ENCODE measurements around the gene CAPG.
"Not testable (repeated sequence)": the region's sequence is repeated elsewhere in the genome, so short reads cannot be mapped to it uniquely, and the experiment has no call there.

CAPG gene

DNA sequence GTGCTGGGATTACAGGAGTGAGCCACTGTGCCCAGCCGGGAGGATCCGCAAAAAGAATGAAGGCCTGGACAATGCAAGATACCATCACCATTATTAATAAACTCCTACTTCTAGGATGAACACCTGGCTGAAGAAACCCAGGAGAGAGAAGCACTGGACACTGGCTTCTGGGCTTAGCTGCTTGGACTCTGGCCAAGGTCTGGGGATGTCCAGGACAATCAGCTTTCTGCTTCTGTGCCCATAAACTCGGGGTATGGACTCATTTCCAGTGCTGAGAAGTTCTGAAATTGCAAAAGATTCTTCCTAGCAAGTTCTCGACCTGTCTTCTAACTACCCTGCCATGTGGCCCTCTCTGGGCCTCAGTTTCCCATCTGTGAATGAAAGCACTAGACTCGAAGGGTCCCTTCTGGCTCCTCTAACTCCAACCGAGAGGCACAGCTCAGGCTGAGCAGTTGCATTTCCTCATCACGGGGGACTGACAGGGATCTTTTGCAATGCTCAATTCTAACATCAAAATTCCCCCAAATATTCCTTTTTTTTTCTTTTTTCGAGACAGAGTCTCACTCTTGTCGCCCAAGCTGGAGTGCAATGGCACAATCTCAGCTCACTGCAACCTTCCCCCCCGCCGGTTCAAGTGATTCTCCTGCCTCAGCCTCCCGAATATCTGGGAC lies 5.9 kb upstream of the CAPG start:
- Histone ChIP-seq H3K9me3 (ENCODE audit: low read length) (no peaks in the 10 kb centered on the region), H3K4me1 (ENCODE audit: insufficient read depth, low read length) (peaks cover 28% of the 10 kb centered on the region), H3K27me3 (ENCODE audit: control insufficient read depth in 1 of 2, insufficient read depth in 2 of 2, low read length in 2 of 2) (no peaks in the 10 kb centered on the region), H3K9ac (ENCODE audit: low read length) (no peak overlapping the region), H3K27ac (ENCODE audit: low read depth, low read length) (no peak overlapping the region), H3K36me3 (ENCODE audit: insufficient read depth, low read length) (no peaks in the 10 kb centered on the region), H3K4me3 (ENCODE audit: low read depth in 1 of 2, low read length in 2 of 2) (no peak overlapping the region)

DNA sequence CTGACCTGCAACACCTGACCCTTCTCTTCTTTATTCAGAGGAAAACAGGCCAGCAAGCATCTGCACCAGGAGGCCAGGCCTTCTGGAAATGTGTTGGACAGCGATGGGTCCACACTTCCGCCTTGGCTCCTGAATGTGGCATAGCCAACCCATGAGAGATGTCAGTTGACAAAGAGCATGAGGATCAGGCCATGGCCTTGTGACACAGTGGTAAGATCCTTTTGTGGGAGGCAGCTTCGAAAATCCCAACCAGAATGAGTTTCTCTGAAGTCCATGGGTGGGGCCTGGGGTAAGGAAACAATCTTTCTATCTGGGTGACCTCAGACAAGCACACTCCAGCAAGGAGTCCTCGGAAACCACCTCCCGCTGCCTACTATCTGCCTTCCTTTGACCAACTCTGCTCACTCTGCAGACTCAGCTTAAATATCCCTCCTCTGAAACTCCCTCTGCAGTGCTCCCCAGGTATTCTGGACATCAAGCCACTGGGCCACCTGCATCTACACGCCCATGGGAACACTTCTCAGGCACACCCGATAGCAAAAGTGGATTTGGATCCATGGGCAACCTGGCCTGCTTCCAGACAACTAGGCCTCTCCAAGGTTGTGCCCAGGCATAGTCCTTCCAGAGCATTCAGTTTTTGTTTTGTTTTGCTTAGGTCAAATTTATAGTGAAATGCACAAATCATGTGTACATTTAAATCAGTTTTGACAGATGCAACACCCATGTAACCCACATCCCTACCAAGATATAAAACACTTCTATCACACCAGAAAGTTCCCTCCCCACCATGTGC lies 4.8 kb upstream of the CAPG start:
- Histone ChIP-seq H3K4me3 (ENCODE audit: low read depth in 1 of 2, low read length in 2 of 2) (no peak overlapping the region), H3K9ac (ENCODE audit: low read length) (no peak overlapping the region), H3K36me3 (ENCODE audit: insufficient read depth, low read length) (no peaks in the 10 kb centered on the region), H3K4me1 (ENCODE audit: insufficient read depth, low read length) (peaks cover 23% of the 10 kb centered on the region), H3K27ac (ENCODE audit: low read depth, low read length) (no peak overlapping the region), H3K27me3 (ENCODE audit: control insufficient read depth in 1 of 2, insufficient read depth in 2 of 2, low read length in 2 of 2) (no peaks in the 10 kb centered on the region), H3K9me3 (ENCODE audit: low read length) (no peaks in the 10 kb centered on the region)

DNA sequence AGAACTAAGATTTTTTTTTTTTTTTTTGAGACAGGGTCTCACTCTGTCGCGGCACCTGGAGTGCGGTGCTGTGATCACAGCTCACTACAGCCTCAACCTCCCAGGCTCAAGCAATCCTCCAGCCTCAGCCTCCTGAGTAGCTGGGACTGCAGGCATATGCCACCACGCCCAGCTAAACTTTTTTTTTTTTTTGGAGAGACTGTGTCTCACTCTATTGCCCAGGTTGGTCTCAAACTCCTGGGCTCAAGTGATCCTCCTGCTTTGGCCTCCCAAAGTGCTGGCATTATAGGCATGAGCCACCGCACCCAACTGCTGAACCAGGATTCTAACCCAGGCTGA lies 4.2 kb upstream of the CAPG start:
- not testable (repeated sequence) for H3K36me3 ChIP-seq (ENCODE audit: insufficient read depth, low read length); H3K27me3 ChIP-seq (ENCODE audit: control insufficient read depth in 1 of 2, insufficient read depth in 2 of 2, low read length in 2 of 2); H3K27ac ChIP-seq (ENCODE audit: low read depth, low read length); H3K9me3 ChIP-seq (ENCODE audit: low read length)
- peak overlapping the region in 1 of 2 donors; percentile 68 for H3K4me3 ChIP-seq (ENCODE audit: low read depth in 1 of 2, low read length in 2 of 2)
- peaks cover 20% of the 10 kb centered on the region for H3K4me1 ChIP-seq (ENCODE audit: insufficient read depth, low read length)
- peak overlapping the region; percentile 22 for H3K9ac ChIP-seq (ENCODE audit: low read length)

DNA sequence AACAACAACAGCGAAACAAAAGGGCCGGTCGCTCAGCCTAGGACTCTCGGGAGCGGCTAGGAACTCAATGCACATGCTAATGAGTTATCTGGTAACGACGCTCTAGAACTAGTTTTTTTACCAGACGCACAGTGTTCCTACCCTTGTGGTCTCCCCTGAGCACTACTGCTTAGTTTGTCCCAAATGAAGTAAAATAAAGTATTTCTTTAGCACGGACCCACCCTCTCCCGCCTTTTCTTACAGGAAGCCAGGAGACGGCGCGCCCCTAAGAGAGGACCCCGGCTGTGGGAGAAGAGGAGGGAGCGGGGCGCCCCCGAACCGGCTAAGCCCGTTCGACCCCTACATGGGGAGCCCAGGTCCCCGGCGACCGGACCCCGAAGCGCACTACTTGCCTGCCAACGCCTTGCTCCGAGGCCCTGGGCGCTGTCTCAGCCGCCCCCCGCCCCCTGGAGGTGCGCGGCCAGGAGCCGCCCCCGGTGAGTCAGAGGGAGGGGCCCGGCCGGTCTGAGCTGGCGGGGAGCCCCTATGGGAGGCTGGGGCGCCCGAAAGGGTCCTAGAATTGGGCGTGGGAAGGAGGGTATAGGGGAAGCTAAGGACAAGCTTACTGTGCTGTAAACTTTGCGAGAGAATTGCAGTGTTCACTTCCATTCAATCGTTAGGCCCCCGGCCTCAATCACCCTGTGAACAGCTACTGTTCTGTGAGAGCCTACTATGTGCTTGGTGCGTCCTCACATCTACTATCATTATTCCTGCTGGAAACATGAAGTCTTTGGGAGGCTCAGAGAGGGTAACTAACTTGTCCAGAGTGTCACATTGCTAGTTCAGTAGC lies 3.6 kb upstream of the CAPG start:
- Histone ChIP-seq H3K9ac (ENCODE audit: low read length) (peak overlapping the region; percentile 25), H3K9me3 (ENCODE audit: low read length) (no peaks in the 10 kb centered on the region), H3K27ac (ENCODE audit: low read depth, low read length) (peak overlapping the region; percentile 38), H3K4me3 (ENCODE audit: low read depth in 1 of 2, low read length in 2 of 2) (peak overlapping the region; percentile 43 to 68), H3K36me3 (ENCODE audit: insufficient read depth, low read length) (no peaks in the 10 kb centered on the region), H3K27me3 (ENCODE audit: control insufficient read depth in 1 of 2, insufficient read depth in 2 of 2, low read length in 2 of 2) (no peaks in the 10 kb centered on the region), H3K4me1 (ENCODE audit: insufficient read depth, low read length) (peaks cover 20% of the 10 kb centered on the region)

DNA sequence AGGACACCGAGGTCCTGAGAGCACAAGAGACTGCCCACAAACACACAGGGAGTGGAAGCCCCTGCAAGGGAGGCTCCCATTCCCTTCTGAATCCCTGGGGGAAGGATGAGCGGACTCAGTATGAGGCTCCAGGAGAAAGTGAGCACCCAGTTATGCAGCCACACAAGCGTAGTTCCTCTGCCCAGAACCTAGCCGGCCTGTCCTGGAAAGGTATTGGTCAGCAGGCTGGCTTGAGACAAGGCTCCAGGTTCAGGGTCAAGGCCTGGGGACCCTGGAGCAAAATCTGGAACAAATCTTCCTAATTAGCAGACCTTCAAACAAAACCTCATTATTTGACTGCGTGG lies 1.2 kb upstream of the CAPG start:
- Histone ChIP-seq H3K27me3 (ENCODE audit: control insufficient read depth in 1 of 2, insufficient read depth in 2 of 2, low read length in 2 of 2) (no peaks in the 10 kb centered on the region), H3K9me3 (ENCODE audit: low read length) (no peaks in the 10 kb centered on the region), H3K27ac (ENCODE audit: low read depth, low read length) (no peak overlapping the region), H3K4me1 (ENCODE audit: insufficient read depth, low read length) (peaks cover 23% of the 10 kb centered on the region), H3K4me3 (ENCODE audit: low read depth in 1 of 2, low read length in 2 of 2) (no peak overlapping the region), H3K36me3 (ENCODE audit: insufficient read depth, low read length) (no peaks in the 10 kb centered on the region), H3K9ac (ENCODE audit: low read length) (no peak overlapping the region)

DNA sequence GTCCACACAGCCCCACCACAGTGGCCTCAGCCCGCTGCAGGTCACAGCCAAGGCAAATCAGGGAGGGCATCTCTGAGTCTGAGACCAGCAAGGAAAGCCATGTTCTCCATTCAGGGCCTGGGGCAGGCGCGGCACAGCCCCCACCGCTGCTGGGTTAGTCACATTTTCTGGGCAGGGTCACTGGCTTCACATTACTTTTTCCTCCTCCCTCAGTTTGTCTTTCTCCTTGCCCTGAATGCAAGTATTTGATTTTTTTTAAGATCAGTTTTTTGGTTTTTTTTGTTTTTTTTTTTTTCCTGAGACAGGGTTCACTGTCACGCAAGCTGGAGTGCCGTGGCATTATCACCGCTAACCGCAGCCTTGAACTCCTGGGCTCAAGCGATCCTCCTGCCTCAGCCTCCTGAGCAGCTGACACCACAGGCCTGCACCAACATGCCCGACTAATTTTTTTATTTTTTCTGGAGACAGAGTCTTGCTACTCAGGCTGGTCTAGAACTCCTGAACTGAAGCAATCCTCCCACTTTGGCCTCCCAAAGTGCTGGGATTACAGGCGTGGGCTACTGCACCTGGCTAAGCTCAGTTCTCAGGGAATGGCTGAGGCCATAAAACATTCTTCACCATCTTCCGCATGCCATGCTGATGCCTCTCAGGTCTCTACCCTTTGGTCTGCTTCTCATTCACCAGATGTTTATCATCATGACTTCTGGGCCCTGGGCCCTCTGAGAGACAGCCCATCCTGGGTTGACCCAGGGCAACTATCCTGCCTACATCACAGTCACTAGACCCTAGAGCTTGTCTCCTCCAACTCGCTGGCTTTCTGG lies 628 bp upstream of the CAPG start:
- H3K4me1 ChIP-seq (ENCODE audit: insufficient read depth, low read length): peaks cover 23% of the 10 kb centered on the region
- H3K9ac ChIP-seq (ENCODE audit: low read length): no peak overlapping the region

DNA sequence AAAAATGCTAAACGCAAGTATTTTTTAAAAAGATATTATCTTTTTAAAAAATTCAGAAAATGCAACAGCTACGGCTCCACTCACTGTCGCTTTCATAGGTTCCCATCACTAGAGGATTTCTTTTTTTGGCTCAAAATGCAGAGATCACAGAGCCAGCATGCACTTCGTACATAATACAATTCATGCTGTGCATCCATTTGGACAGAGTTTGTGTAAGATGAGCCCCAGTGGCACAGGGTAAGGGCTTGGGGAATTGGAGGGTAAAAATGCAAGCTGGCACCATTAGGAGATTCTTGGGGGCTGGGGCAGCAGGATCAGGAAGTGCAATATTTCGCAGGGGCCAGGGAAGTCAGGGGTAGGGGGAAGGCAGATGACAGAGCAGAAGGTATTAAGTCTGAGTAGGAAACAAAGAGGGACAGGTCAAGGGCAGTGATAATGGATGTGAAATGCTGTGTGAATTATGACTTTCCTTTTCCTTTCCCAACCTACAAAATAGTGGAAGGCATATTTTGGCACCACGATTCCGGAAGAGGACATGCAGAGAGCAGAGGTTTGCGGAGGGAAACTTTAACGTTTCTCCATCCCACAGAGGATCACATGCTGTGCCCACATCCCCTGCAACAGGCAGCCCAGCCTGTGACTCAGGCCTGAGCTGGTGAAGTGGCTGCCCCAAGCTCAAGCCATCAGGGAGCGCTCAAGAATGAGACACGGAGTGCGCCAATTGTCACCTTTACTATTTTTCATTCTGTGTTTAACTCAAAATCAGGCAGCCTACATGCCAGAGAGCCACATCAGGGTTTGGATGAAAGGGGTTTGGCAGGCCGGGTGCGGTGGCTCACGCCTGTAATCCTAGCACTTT lies 4.7 kb downstream of the CAPG start:
- no peaks in the 10 kb centered on the region for H3K27me3 ChIP-seq (ENCODE audit: control insufficient read depth in 1 of 2, insufficient read depth in 2 of 2, low read length in 2 of 2)
- no peak overlapping the region for H3K4me3 ChIP-seq (ENCODE audit: low read depth in 1 of 2, low read length in 2 of 2)
- H3K27ac ChIP-seq (ENCODE audit: low read depth, low read length): no peak overlapping the region
- H3K4me1 ChIP-seq (ENCODE audit: insufficient read depth, low read length): peaks cover 13% of the 10 kb centered on the region
- no peaks in the 10 kb centered on the region for H3K36me3 ChIP-seq (ENCODE audit: insufficient read depth, low read length)
- no peaks in the 10 kb centered on the region for H3K9me3 ChIP-seq (ENCODE audit: low read length)
- no peak overlapping the region for H3K9ac ChIP-seq (ENCODE audit: low read length)

More for the DNA sequence above, 628 bp upstream of the CAPG start:
- H3K27me3 ChIP-seq (ENCODE audit: control insufficient read depth in 1 of 2, insufficient read depth in 2 of 2, low read length in 2 of 2): no peaks in the 10 kb centered on the region
- H3K27ac ChIP-seq (ENCODE audit: low read depth, low read length): no peak overlapping the region
- H3K36me3 ChIP-seq (ENCODE audit: insufficient read depth, low read length): no peaks in the 10 kb centered on the region
- no peak overlapping the region for H3K4me3 ChIP-seq (ENCODE audit: low read depth in 1 of 2, low read length in 2 of 2)
- H3K9me3 ChIP-seq (ENCODE audit: low read length): no peaks in the 10 kb centered on the region

DNA sequence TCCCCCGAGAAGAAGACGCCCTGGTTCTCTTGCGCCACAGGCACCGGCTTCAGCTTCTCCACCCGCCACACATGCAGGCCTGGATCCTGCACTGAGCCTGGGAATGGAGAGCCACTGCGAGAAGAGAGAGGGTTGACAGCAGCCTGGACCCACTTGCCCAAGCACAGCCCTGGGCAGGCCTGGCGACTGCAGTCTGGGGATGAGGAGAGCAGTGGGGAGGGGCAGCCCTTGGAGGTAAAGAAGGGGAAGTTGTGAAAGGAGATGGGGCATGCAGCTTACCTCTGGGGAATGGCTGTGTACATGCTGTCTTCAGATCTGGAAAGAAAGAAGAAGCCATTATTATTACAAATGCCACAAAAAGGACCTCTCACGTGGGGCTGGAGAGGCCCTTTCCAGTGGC lies 8.3 kb downstream of the CAPG start:
- Histone ChIP-seq H3K4me3 (ENCODE audit: low read depth in 1 of 2, low read length in 2 of 2) (no peak overlapping the region), H3K9ac (ENCODE audit: low read length) (no peak overlapping the region), H3K9me3 (ENCODE audit: low read length) (no peaks in the 10 kb centered on the region), H3K4me1 (ENCODE audit: insufficient read depth, low read length) (peaks cover 11% of the 10 kb centered on the region), H3K27ac (ENCODE audit: low read depth, low read length) (no peak overlapping the region), H3K36me3 (ENCODE audit: insufficient read depth, low read length) (peaks cover 9% of the 10 kb centered on the region), H3K27me3 (ENCODE audit: control insufficient read depth in 1 of 2, insufficient read depth in 2 of 2, low read length in 2 of 2) (no peaks in the 10 kb centered on the region)

DNA sequence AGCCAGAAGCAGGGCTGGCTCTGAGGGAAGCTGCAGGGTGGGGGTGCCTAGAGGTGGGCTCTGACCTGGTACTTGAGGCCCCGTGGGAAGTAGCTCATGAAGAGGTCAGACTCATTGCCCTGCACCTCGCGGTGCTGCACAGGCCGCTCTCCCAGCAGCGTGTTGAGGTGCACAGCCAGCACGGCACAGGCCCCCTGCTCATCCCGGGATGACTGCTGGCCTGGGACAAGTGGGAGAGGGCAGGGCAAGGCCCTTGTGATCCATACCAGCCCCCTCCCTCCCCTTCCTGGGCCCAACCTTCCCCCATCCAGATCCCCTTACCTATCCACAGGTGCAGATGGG lies 8.7 kb downstream of the CAPG start:
- Histone ChIP-seq H3K36me3 (ENCODE audit: insufficient read depth, low read length) (peaks cover 9% of the 10 kb centered on the region), H3K27ac (ENCODE audit: low read depth, low read length) (no peak overlapping the region), H3K4me1 (ENCODE audit: insufficient read depth, low read length) (peaks cover 15% of the 10 kb centered on the region), H3K9ac (ENCODE audit: low read length) (no peak overlapping the region), H3K4me3 (ENCODE audit: low read depth in 1 of 2, low read length in 2 of 2) (no peak overlapping the region), H3K27me3 (ENCODE audit: control insufficient read depth in 1 of 2, insufficient read depth in 2 of 2, low read length in 2 of 2) (no peaks in the 10 kb centered on the region), H3K9me3 (ENCODE audit: low read length) (no peaks in the 10 kb centered on the region)

DNA sequence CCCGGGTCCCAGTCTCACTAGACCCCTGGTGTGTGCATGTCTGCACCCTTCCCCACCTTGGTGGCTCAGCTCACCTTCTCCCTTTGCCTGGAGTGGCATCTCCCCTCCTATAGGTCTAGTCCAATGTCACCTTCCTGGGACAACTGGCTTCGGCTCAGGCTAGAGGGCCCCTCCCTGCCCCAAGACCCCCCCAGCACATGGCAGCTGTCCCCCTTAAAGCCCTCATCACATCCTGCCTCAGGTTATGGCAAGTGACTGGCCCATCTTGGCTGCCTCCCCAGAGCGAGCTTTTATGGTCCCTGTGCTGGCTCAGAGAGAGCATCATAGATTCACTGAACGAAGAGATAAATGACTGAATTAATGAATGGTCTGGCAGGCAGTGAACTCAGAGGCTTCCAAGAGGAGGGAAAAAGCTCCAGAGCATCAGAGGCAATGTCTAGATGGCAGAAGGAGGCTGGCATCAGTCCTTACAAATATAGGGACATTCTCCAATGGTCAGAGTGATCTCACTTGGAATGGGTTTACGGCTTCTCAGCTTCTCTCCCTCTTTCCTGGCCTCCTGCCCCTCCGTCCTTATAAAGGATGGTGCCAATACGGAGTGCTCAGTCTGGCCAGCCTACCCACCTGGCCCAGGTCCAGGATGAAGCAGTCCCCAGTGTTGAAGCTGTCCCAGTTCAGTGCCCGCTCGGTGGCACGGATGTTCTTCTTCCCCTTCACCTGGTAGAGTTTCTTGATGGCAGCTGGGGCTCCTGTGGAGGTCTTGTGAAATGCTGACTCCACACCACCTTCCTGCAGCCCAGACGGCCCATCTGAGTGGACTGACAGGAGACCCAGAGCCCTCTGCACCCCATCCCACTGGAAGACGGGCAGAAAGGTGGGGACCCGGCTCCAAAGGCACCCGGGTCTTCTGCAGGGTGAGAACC lies 9.4 kb downstream of the CAPG start:
- H3K36me3 ChIP-seq (ENCODE audit: insufficient read depth, low read length): peaks cover 9% of the 10 kb centered on the region
- H3K9ac ChIP-seq (ENCODE audit: low read length): no peak overlapping the region
- H3K27ac ChIP-seq (ENCODE audit: low read depth, low read length): no peak overlapping the region
- H3K9me3 ChIP-seq (ENCODE audit: low read length): no peaks in the 10 kb centered on the region
- no peaks in the 10 kb centered on the region for H3K27me3 ChIP-seq (ENCODE audit: control insufficient read depth in 1 of 2, insufficient read depth in 2 of 2, low read length in 2 of 2)
- peaks cover 21% of the 10 kb centered on the region for H3K4me1 ChIP-seq (ENCODE audit: insufficient read depth, low read length)
- H3K4me3 ChIP-seq (ENCODE audit: low read depth in 1 of 2, low read length in 2 of 2): no peak overlapping the region
